PC-3 (cell line): ENCODE data around the gene CCL14. TPM values are rescaled to one million over a fixed set of nuclear protein-coding genes. Genes with fewer than 3 reads are reported as not detected.

Source experiments
- ATAC-seq: fragments of 200-7000 bp; cut with Tn5 transposase; 2 replicates; pipeline ENCODE4 v1.9.1; 2020; ENCODE audit warnings: mild to moderate bottlenecking, moderate library complexity
- BruUV-seq: library from RNA; stranded (reverse); fragments of 400-500 nt; replicated peaks from 2 replicates; lab custom pipeline; 2021; lab: Mats Ljungman, UMichigan
- CTCF ChIA-PET: fragments of 300-600 bp; sonication (Branson Sonifier 250); formaldehyde crosslinking; loops from one replicate; lab custom pipeline; 2022; ENCODE audit warnings: antibody characterized with exemption; lab: Charles Lee
- POLR2A ChIA-PET: fragments of 300-600 bp; sonication (Branson Sonifier 250); formaldehyde crosslinking; loops from one replicate; lab custom pipeline; 2022; ENCODE audit warnings: antibody characterized with exemption; ENCODE audit not compliant: unreplicated experiment; lab: Charles Lee
- DNase-seq: peaks from one replicate; pipeline ENCODE4 v3.0.0-alpha.2; 2015
- H2AFZ ChIP-seq: fragments of 300-600 bp; sonication (generic); 2 replicates; pipeline ENCODE4 v1.6.0; 2016; ENCODE audit warnings: antibody characterized with exemption, low read length
- H3F3A ChIP-seq: fragments of 300-600 bp; sonication (generic); one replicate; pipeline ENCODE4 v1.6.0; 2017; ENCODE audit warnings: antibody characterized with exemption, low read length, control low read depth, mild to moderate bottlenecking; ENCODE audit not compliant: unreplicated experiment
- H3K27ac ChIP-seq: fragments of 300-600 bp; sonication (generic); 2 replicates; pipeline ENCODE4 v1.5.1; 2016; ENCODE audit warnings: mild to moderate bottlenecking, low read length
- H3K27me3 ChIP-seq: fragments of 300-600 bp; sonication (generic); 2 replicates; pipeline ENCODE4 v1.6.1; 2016; ENCODE audit warnings: low read length, mixed read lengths
- H3K36me3 ChIP-seq: fragments of 300-600 bp; sonication (generic); 2 replicates; pipeline ENCODE4 v1.6.1; 2016; ENCODE audit warnings: low read depth, mixed run types, low read length, mixed read lengths
- H3K4me1 ChIP-seq: fragments of 300-600 bp; sonication (generic); 2 replicates; pipeline ENCODE4 v1.5.1; 2016; ENCODE audit warnings: low read length; ENCODE audit not compliant: insufficient read depth
- H3K4me2 ChIP-seq: fragments of 300-600 bp; sonication (generic); 2 replicates; pipeline ENCODE4 v1.6.0; 2016; ENCODE audit warnings: low read length
- H3K4me3 ChIP-seq: fragments of 300-600 bp; sonication (generic); 2 replicates; pipeline ENCODE4 v1.5.1; 2016; ENCODE audit warnings: mild to moderate bottlenecking, low read length, mixed read lengths
- H3K79me2 ChIP-seq: fragments of 300-600 bp; sonication (generic); 2 replicates; pipeline ENCODE4 v1.6.1; 2017; ENCODE audit warnings: low read length, mixed read lengths
- H3K9ac ChIP-seq: fragments of 300-600 bp; sonication (generic); 2 replicates; pipeline ENCODE4 v1.6.0; 2016; ENCODE audit warnings: mild to moderate bottlenecking, low read length
- H3K9me2 ChIP-seq: fragments of 300-600 bp; sonication (generic); replicated peaks from 2 replicates; pipeline ENCODE4 v1.6.1; 2016; ENCODE audit warnings: mixed run types, low read length, mixed read lengths
- H3K9me3 ChIP-seq: fragments of 300-600 bp; sonication (generic); 2 replicates; pipeline ENCODE4 v1.6.1; 2016; ENCODE audit warnings: low read length, mixed read lengths
- H4K20me1 ChIP-seq: fragments of 300-600 bp; sonication (generic); 2 replicates; pipeline ENCODE4 v1.6.1; 2016; ENCODE audit warnings: low read length, mixed read lengths
- CTCF ChIP-seq: fragments of 300-600 bp; sonication (generic); conservative IDR thresholded peaks from 2 replicates; pipeline ENCODE4 v1.5.1; 2017; ENCODE audit warnings: antibody characterized with exemption, low read depth, mild to moderate bottlenecking, low read length
- EZH2 ChIP-seq: fragments of 300-600 bp; sonication (generic); IDR thresholded peaks from one replicate; pipeline ENCODE4 v1.6.1; 2017; ENCODE audit warnings: antibody characterized with exemption, mild to moderate bottlenecking, low read length; ENCODE audit not compliant: unreplicated experiment
- EZH2phosphoT487 ChIP-seq: fragments of 300-600 bp; sonication (generic); IDR thresholded peaks from 2 replicates; pipeline ENCODE4 v1.6.1; 2018; ENCODE audit warnings: mild to moderate bottlenecking, antibody characterized with exemption, low read length, borderline replicate concordance
- intact Hi-C: fragments of 100-400 bp; cut with micrococcal nuclease; formaldehyde crosslinking; loops from 2 replicates; pipeline ENCODE4 v1.9.0; 2023
- total RNA-seq: library from RNA; depleted of rRNA; stranded (reverse); fragments of >200 nt; gene quantifications from 2 replicates; pipeline ENCODE4 v1.2.3, GENCODE V29; 2014

The CCL14 gene
- total RNA-seq, 1 experiment from 2014 or later: not detected

- CTCF ChIA-PET: interaction anchor here (0.6 kb wide), 2 partner anchors 12 to 167 kb away, joined by 3 to 7 read pairs; no protein-coding TSS in a partner anchor
- POLR2A ChIA-PET: no interaction called here
- Histone ChIP-seq H3F3A (no peaks in the 10 kb centered on the region), H3K9me2 (no peaks in the 10 kb centered on the region), H3K27ac (no peak overlapping the region), H3K9me3 (no peaks in the 10 kb centered on the region), H3K36me3 (no peaks in the 10 kb centered on the region), H3K27me3 (no peaks in the 10 kb centered on the region; the same call in none of the 2 replicates), H3K4me1 (no peaks in the 10 kb centered on the region), H2AFZ (no peak overlapping the region), H3K4me3 (no peak overlapping the region), H3K79me2 (no peaks in the 10 kb centered on the region), H3K9ac (no peak overlapping the region), H3K4me2 (no peak overlapping the region), H4K20me1 (no peaks in the 10 kb centered on the region)
- TF ChIP-seq CTCF (no peak), EZH2phosphoT487 (no peak), EZH2 (no peak)
- DNase-seq (no peak), ATAC-seq (no peak)
- BruUV-seq: no TSS peak
- intact Hi-C loops: no loop called here
Observed at GRCh38 chr17:35981908-35982330, 4.6 kb downstream of the CCL14 start.

- Histone ChIP-seq H3K27ac (no peak within 1 kb of the TSS), H3K9me3 (no peaks in the 10 kb centered on the region), H3F3A (no peaks in the 10 kb centered on the region), H3K79me2 (no peaks in the 10 kb centered on the region), H2AFZ (no peak within 1 kb of the TSS), H4K20me1 (no peaks in the 10 kb centered on the region), H3K27me3 (no peaks in the 10 kb centered on the region; the same call in none of the 2 replicates), H3K4me1 (no peaks in the 10 kb centered on the region), H3K9me2 (no peaks in the 10 kb centered on the region), H3K4me3 (no peak within 1 kb of the TSS), H3K9ac (no peak within 1 kb of the TSS), H3K36me3 (no peaks in the 10 kb centered on the region), H3K4me2 (no peak within 1 kb of the TSS)
- ATAC-seq: no peak
- DNase-seq: no peak
- ChIA-PET POLR2A (no interaction called here), CTCF (no interaction called here)
- no peak for TF ChIP-seq CTCF
- intact Hi-C loops: no loop called here
- BruUV-seq: no TSS peak
Observed at GRCh38 chr17:35981246-35981645, 5.3 kb downstream of the CCL14 start, which contains the start of gene CCL16. TSS of gene CCL16 (minus strand) at chr17:35981497. CDS start at chr17:35981420, 77 bp downstream.

- Histone ChIP-seq H2AFZ (no peak overlapping the region), H3K27me3 (no peaks in the 10 kb centered on the region; the same call in none of the 2 replicates), H3K9ac (no peak overlapping the region), H3K27ac (no peak overlapping the region), H3K9me2 (no peaks in the 10 kb centered on the region), H3K4me2 (no peak overlapping the region), H3K4me3 (no peak overlapping the region), H3K9me3 (no peaks in the 10 kb centered on the region), H3K4me1 (no peaks in the 10 kb centered on the region), H3F3A (no peaks in the 10 kb centered on the region), H4K20me1 (no peaks in the 10 kb centered on the region), H3K79me2 (no peaks in the 10 kb centered on the region), H3K36me3 (no peaks in the 10 kb centered on the region)
- POLR2A ChIA-PET: no interaction called here
- DNase-seq (no peak), ATAC-seq (no peak)
- intact Hi-C loops: no loop called here
- TF ChIP-seq CTCF (no peak), EZH2 (no peak), EZH2phosphoT487 (no peak)
- BruUV-seq: no TSS peak
- CTCF ChIA-PET: no interaction called here
Observed at GRCh38 chr17:35978346-35978745, 8.2 kb downstream of the CCL14 start.
